WTC11 (cell line): ENCODE measurements around the gene CALML3. TPM values are rescaled to one million over a fixed set of nuclear protein-coding genes. Genes with fewer than 3 reads are reported as not detected.

Experiments used
- ATAC-seq: fragments of 200-7000 bp; cut with Tn5 transposase; 2 replicates; pipeline ENCODE4 v1.10.0; 2021; ENCODE audit warnings: mild to moderate bottlenecking, moderate library complexity
- CTCF ChIA-PET: fragments of 300-600 bp; sonication (Branson Sonifier 250); formaldehyde crosslinking; loops from one replicate; lab custom pipeline; 2021; ENCODE audit warnings: antibody characterized with exemption; lab: Charles Lee
- POLR2A ChIA-PET: fragments of 350-600 bp; sonication (Branson Sonifier 250); formaldehyde crosslinking; loops from one replicate; lab custom pipeline; 2021; ENCODE audit warnings: antibody characterized with exemption; lab: Charles Lee
- DNase-seq: peaks from one replicate; pipeline ENCODE4 v3.0.0; 2021; ENCODE audit warnings: low spot score
- H3K27ac Mint-ChIP-seq: 2 replicates; pipeline ENCODE4 v1.8.0; 2021; ENCODE audit warnings: mixed read lengths
- H3K27me3 Mint-ChIP-seq: 2 replicates; pipeline ENCODE4 v1.8.0; 2021; ENCODE audit warnings: low read depth, mild to moderate bottlenecking, moderate library complexity, mixed read lengths
- H3K36me3 Mint-ChIP-seq: 2 replicates; pipeline ENCODE4 v1.8.0; 2021; ENCODE audit warnings: mixed read lengths
- H3K4me1 Mint-ChIP-seq: 2 replicates; pipeline ENCODE4 v1.8.0; 2022; ENCODE audit warnings: mixed read lengths
- H3K4me3 Mint-ChIP-seq: 2 replicates; pipeline ENCODE4 v1.8.0; 2021; ENCODE audit warnings: mild to moderate bottlenecking, moderate library complexity, mixed read lengths
- H3K9me3 Mint-ChIP-seq: 2 replicates; pipeline ENCODE4 v1.8.0; 2021; ENCODE audit warnings: mixed read lengths
- ATF1 ChIP-seq: sonication (generic); formaldehyde crosslinking; IDR thresholded peaks from 2 replicates; pipeline ENCODE4 v1.8.1; 2023; ENCODE audit warnings: mild to moderate bottlenecking, moderate library complexity, missing genetic modification reagents
- ATF3 ChIP-seq: sonication (generic); formaldehyde crosslinking; conservative IDR thresholded peaks from 2 replicates; pipeline ENCODE4 v1.8.1; 2022; ENCODE audit warnings: mild to moderate bottlenecking, missing genetic modification reagents
- CBFB ChIP-seq: sonication (generic); formaldehyde crosslinking; IDR thresholded peaks from 2 replicates; pipeline ENCODE4 v1.8.1; 2022; ENCODE audit warnings: mild to moderate bottlenecking, low read depth, missing genetic modification reagents
- CREM ChIP-seq: sonication (generic); formaldehyde crosslinking; IDR thresholded peaks from 2 replicates; pipeline ENCODE4 v1.8.1; 2022; ENCODE audit warnings: mild to moderate bottlenecking, missing genetic modification reagents, moderate library complexity
- CTCF ChIP-seq: fragments of 200-600 bp; IDR thresholded peaks from 2 replicates; pipeline ENCODE4 v1.8.0; 2022; ENCODE audit warnings: antibody characterized with exemption
- ELF4 ChIP-seq: sonication (generic); formaldehyde crosslinking; IDR thresholded peaks from 2 replicates; pipeline ENCODE4 v1.8.1; 2022; ENCODE audit warnings: low read depth, mild to moderate bottlenecking, moderate library complexity, missing genetic modification reagents
- EMX1 ChIP-seq: fragments of 250-450 bp; sonication (Bioruptor Pico); IDR thresholded peaks from 2 replicates; pipeline ENCODE4 v1.8.0; 2021; ENCODE audit warnings: mild to moderate bottlenecking
- FOXP4 ChIP-seq: sonication (generic); formaldehyde crosslinking; IDR thresholded peaks from 2 replicates; pipeline ENCODE4 v1.8.0; 2022; ENCODE audit warnings: mild to moderate bottlenecking, missing genetic modification reagents
- MXD4 ChIP-seq: fragments of 250-450 bp; sonication (Bioruptor Pico); IDR thresholded peaks from 2 replicates; pipeline ENCODE4 v1.8.0; 2021; ENCODE audit warnings: mild to moderate bottlenecking, moderate library complexity, borderline replicate concordance
- PRRX2 ChIP-seq: fragments of 250-450 bp; sonication (Bioruptor Pico); IDR thresholded peaks from 2 replicates; pipeline ENCODE4 v1.8.0; 2021; ENCODE audit warnings: mild to moderate bottlenecking
- RELA ChIP-seq: sonication (generic); formaldehyde crosslinking; IDR thresholded peaks from 2 replicates; pipeline ENCODE4 v1.8.1; 2022; ENCODE audit warnings: missing genetic modification reagents, mild to moderate bottlenecking, borderline replicate concordance
- STAT6 ChIP-seq: sonication (generic); formaldehyde crosslinking; conservative IDR thresholded peaks from 2 replicates; pipeline ENCODE4 v1.8.1; 2023; ENCODE audit warnings: mild to moderate bottlenecking, low read depth, missing genetic modification reagents, moderate library complexity
- TP53 ChIP-seq: sonication (generic); formaldehyde crosslinking; IDR thresholded peaks from 2 replicates; pipeline ENCODE4 v1.8.1; 2023; ENCODE audit warnings: mild to moderate bottlenecking, missing genetic modification reagents
- ZBTB43 ChIP-seq: sonication (generic); formaldehyde crosslinking; IDR thresholded peaks from 2 replicates; pipeline ENCODE4 v1.8.1; 2023; ENCODE audit warnings: mild to moderate bottlenecking, missing genetic modification reagents
- ZNF281 ChIP-seq: sonication (generic); formaldehyde crosslinking; IDR thresholded peaks from 2 replicates; pipeline ENCODE4 v1.8.0; 2023; ENCODE audit warnings: mild to moderate bottlenecking, missing genetic modification reagents
- ZNF532 ChIP-seq: fragments of 250-450 bp; sonication (Bioruptor Pico); IDR thresholded peaks from 2 replicates; pipeline ENCODE4 v1.9.0; 2021; ENCODE audit warnings: mild to moderate bottlenecking, borderline replicate concordance
- total RNA-seq: library from RNA; stranded (reverse); gene quantifications from 3 replicates; pipeline ENCODE4 v1.2.3, GENCODE V29; 2021

The CALML3 gene
- total RNA-seq, 1 experiment from 2014 or later: not detected

GRCh38 chr10:5568984-5569383 is 44.2 kb downstream of the CALML3 start:
- no peak for DNase-seq
- Mint-ChIP-seq H3K27ac (no peak overlapping the region), H3K36me3 (no peaks in the 10 kb centered on the region), H3K4me1 (peaks cover 10% of the 10 kb centered on the region), H3K9me3 (no peaks in the 10 kb centered on the region), H3K27me3 (peaks cover 2% of the 10 kb centered on the region; the same call in 1 of the 2 replicates), H3K4me3 (no peak overlapping the region)
- no peak for ATAC-seq
- TF ChIP-seq PRRX2 (no peak), FOXP4 (CRISPR knock-in tag) (no peak), EMX1 (no peak), ZBTB43 (CRISPR knock-in tag) (no peak), STAT6 (no peak), MXD4 (CRISPR knock-in tag) (no peak), CBFB (no peak)
- CTCF ChIA-PET: no interaction called here
- POLR2A ChIA-PET: no interaction called here

GRCh38 chr10:5569568-5569967 is 44.8 kb downstream of the CALML3 start:
- ATAC-seq (no peak), DNase-seq (no peak)
- Mint-ChIP-seq H3K9me3 (no peaks in the 10 kb centered on the region), H3K27me3 (no peaks in the 10 kb centered on the region; the same call in 1 of the 2 replicates), H3K27ac (no peak overlapping the region), H3K4me1 (peaks cover 7% of the 10 kb centered on the region), H3K36me3 (no peaks in the 10 kb centered on the region), H3K4me3 (no peak overlapping the region)
- TF ChIP-seq CREM (CRISPR knock-in tag) (no peak), ATF1 (CRISPR knock-in tag) (no peak)
- POLR2A ChIA-PET: no interaction called here
- CTCF ChIA-PET: no interaction called here

GRCh38 chr10:5570007-5570655 is 45.4 kb downstream of the CALML3 start:
- Mint-ChIP-seq H3K4me3 (no peak overlapping the region), H3K36me3 (no peaks in the 10 kb centered on the region), H3K27me3 (no peaks in the 10 kb centered on the region), H3K9me3 (no peaks in the 10 kb centered on the region), H3K4me1 (peaks cover 9% of the 10 kb centered on the region), H3K27ac (no peak overlapping the region)
- ChIA-PET CTCF (interaction anchor here (1.3 kb wide), 1 partner anchor 53 kb away, joined by 4 read pairs; no protein-coding TSS in a partner anchor), POLR2A (no interaction called here)
- DNase-seq (no peak), ATAC-seq (no peak)
- TF ChIP-seq TP53 (CRISPR knock-in tag): no peak
- no peak for TF ChIP-seq ATF3 (CRISPR knock-in tag)
- no peak for TF ChIP-seq CTCF
- TF ChIP-seq ELF4 (CRISPR knock-in tag): no peak
- TF ChIP-seq ZNF281 (CRISPR knock-in tag): no peak
- TF ChIP-seq ZNF532 (CRISPR knock-in tag): no peak
- TF ChIP-seq RELA (CRISPR knock-in tag): no peak
